IPS-18c (cell line): ENCODE measurements around the gene GALNT4.

ENCODE experiments used
- H3K4me3 ChIP-seq: 2 replicates; pipeline ENCODE4 v1.7.0; 2013; ENCODE audit warnings: low read depth, mild to moderate bottlenecking, low read length, moderate library complexity; ENCODE audit not compliant: insufficient read depth
- H3K9me3 ChIP-seq: one replicate; pipeline ENCODE4 v1.6.1; 2013; ENCODE audit warnings: mild to moderate bottlenecking, low read length, moderate library complexity; ENCODE audit not compliant: control insufficient read depth, insufficient read depth

The GALNT4 gene

DNA sequence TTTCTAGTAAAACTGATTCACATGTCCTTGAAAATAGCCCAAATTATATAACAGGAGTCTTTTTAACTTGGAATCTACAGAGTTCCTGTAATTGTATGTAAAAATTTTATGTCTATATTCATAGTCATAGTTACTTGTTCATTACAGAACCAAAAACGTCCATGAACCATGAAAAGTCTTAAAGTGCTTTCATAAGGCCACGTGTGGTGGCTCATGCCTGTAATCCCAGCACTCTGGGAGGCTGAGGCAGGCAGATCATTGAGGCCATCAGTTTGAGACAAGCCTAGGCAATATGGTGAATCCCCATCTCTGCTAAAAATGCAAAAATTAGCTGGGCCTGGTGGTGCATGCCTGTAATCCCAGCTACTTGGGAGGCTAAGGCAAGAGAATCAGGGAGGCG, 48.4 kb downstream of the GALNT4 start:
- no peaks in the 10 kb centered on the region for H3K9me3 ChIP-seq
- no peak overlapping the region for H3K4me3 ChIP-seq

- Histone ChIP-seq H3K9me3 (no peaks in the 10 kb centered on the region), H3K4me3 (no peak overlapping the region)
These were observed 49.2 kb downstream of the GALNT4 start for GRCh38 chr12:89475203-89475990.

GRCh38 chr12:89474615-89475014, 50.0 kb downstream of the GALNT4 start:
- H3K9me3 ChIP-seq = no peaks in the 10 kb centered on the region

More at GRCh38 chr12:89474615-89475014, 50.0 kb downstream of the GALNT4 start:
- no peak overlapping the region for H3K4me3 ChIP-seq
